ENCODE measurements around the gene RIT1. TPM values are rescaled to one million over a fixed set of nuclear protein-coding genes. Genes with fewer than 3 reads are reported as not detected.

The RIT1 gene
- total and polyA plus RNA-seq, 2 of the 8 experiments (the other 6 are each of a cell fraction or from before 2014, with no cell fraction given), result 25.3 to 26.8 TPM

GRCh38 chr1:155882766-155883165 is 28.4 kb downstream of the RIT1 start:
- no peak overlapping the region for H2BK12ac ChIP-seq (ENCODE audit: low read depth, low read length)
- H2AFZ ChIP-seq (ENCODE audit: low read length), result no peak overlapping the region
- H2BK15ac ChIP-seq (ENCODE audit: low read length), result no peak overlapping the region
- no peaks in the 10 kb centered on the region for H3K36me3 ChIP-seq (ENCODE audit: control insufficient read depth in 2 of 4, insufficient read depth in 4 of 4, low read length in 3 of 4)
- ChIA-PET CTCF (ENCODE audit: partially characterized antibody) (interaction anchor here (0.6 to 1.3 kb wide), 5 partner anchors 15 to 533 kb away, joined by 3 to 5 read pairs (median 3); no protein-coding TSS in a partner anchor), POLR2A (ENCODE audit: partially characterized antibody) (interaction anchor here (0.6 to 2.5 kb wide), 4 partner anchors 10 to 299 kb away, joined by 3 to 10 read pairs (median 4); no protein-coding TSS in a partner anchor)
- H4K8ac ChIP-seq (ENCODE audit: extremely low read depth, insufficient read depth, low read length), result no peak overlapping the region
- no peak overlapping the region for H3K23ac ChIP-seq (ENCODE audit: insufficient read length)
- H2AK5ac ChIP-seq (ENCODE audit: low read depth, low read length), result no peak overlapping the region
- H3K18ac ChIP-seq (ENCODE audit: extremely low read depth, low read length), result no peak overlapping the region
- no peak overlapping the region for H3K4ac ChIP-seq (replicated peaks; ENCODE audit: insufficient read length, low read depth, low read length)
- no peak overlapping the region for H3K9ac ChIP-seq (replicated peaks in 1 of 4; ENCODE audit: extremely low read depth in 1 of 4, low read depth in 3 of 4, low read length in 3 of 4)
- H3K27me3 ChIP-seq (replicated peaks in 1 of 4; ENCODE audit: control insufficient read depth in 3 of 4, extremely low read depth in 1 of 4, insufficient read depth in 3 of 4, low read length in 3 of 4), result no peaks in the 10 kb centered on the region
- H3K23me2 ChIP-seq (ENCODE audit: low read depth, low read length), result no peaks in the 10 kb centered on the region
- H4K91ac ChIP-seq (replicated peaks; ENCODE audit: insufficient read length, low read length), result no peak overlapping the region
- H3K14ac ChIP-seq (ENCODE audit: insufficient read length), result no peak overlapping the region
- 0 out of 7 replicates have a peak, but pooled peaks cover 0 to 3% (median 0%) of the 10 kb centered on the region in 4 experiments for H3K4me1 ChIP-seq (replicated peaks in 1 of 4; ENCODE audit: control insufficient read depth in 3 of 4, insufficient read depth in 4 of 4, low read length in 3 of 4)
- H4K5ac ChIP-seq (ENCODE audit: insufficient read length, low read depth, low read length), result no peak overlapping the region
- DNase-seq (ENCODE audit: low read depth in 1 of 2, low spot score in 2 of 2), result no peak
- 80% methylated on average over 2 of the region's 2 CpGs; no CpG with 5 or more reads in 1 of the 2 experiments for WGBS, 2 experiments (ENCODE audit: extremely low coverage in 1 of 2, insufficient coverage in 1 of 2, insufficient read length in 1 of 2, insufficient replicate concordance in 2 of 2, low coverage in 1 of 2, low lambda C conversion rate in 2 of 2, missing lambda C conversion rate in 1 of 2)
- no peak for FAIRE-seq
- no peak overlapping the region for H3K4me2 ChIP-seq (ENCODE audit: insufficient read depth in 1 of 2, low read depth in 2 of 2, low read length in 2 of 2)
- H3K27ac ChIP-seq (ENCODE audit: low read depth, low read length), result no peak overlapping the region
- no peak overlapping the region for H3K4me3 ChIP-seq (ENCODE audit: extremely low read depth in 1 of 4, insufficient read depth in 2 of 4, low read depth in 3 of 4, low read length in 4 of 4)
- H3K9me3 ChIP-seq (ENCODE audit: insufficient read depth in 2 of 2, low read depth in 1 of 2, low read length in 1 of 2), result no peaks in the 10 kb centered on the region
- no peak for TF ChIP-seq JUN (IDR thresholded peaks at IDR 0.05; ENCODE audit: low read depth, low read length)
- no peak for TF ChIP-seq RNF2 (IDR thresholded peaks at IDR 0.05; ENCODE audit: borderline replicate concordance, low read depth, low read length, missing control alignments, poor library complexity, severe bottlenecking)
- no peak for TF ChIP-seq NRF1 (IDR thresholded peaks at IDR 0.05; ENCODE audit: low read depth, low read length)
- no peak for TF ChIP-seq KDM1A (IDR thresholded peaks at IDR 0.05; ENCODE audit: borderline replicate concordance, low read length)
- TF ChIP-seq KDM4A (IDR thresholded peaks at IDR 0.05; ENCODE audit: low read depth, low read length, severe bottlenecking), result no peak
- TF ChIP-seq HDAC2 (IDR thresholded peaks at IDR 0.05; ENCODE audit: borderline replicate concordance in 1 of 2, low read depth in 2 of 2, low read length in 2 of 2), result no peak
- TF ChIP-seq EP300 (IDR thresholded peaks at IDR 0.05; ENCODE audit: borderline replicate concordance in 1 of 2, low read depth in 2 of 2, low read length in 2 of 2), result no peak
- TF ChIP-seq ATF3 (IDR thresholded peaks at IDR 0.05; ENCODE audit: insufficient read depth, low read depth, low read length), result no peak
- no peak for TF ChIP-seq FOSL1 (IDR thresholded peaks at IDR 0.05; ENCODE audit: insufficient read depth, low read depth, low read length)
- no peak for TF ChIP-seq YY1 (IDR thresholded peaks at IDR 0.05; ENCODE audit: low read depth, low read length)
- TF ChIP-seq EZH2 (IDR thresholded peaks at IDR 0.05; ENCODE audit: low read depth, low read length, severe bottlenecking), result no peak
- no peak for TF ChIP-seq POU5F1 (IDR thresholded peaks at IDR 0.05; ENCODE audit: low read depth, low read length)
- no peak overlapping the region for H3K56ac ChIP-seq (replicated peaks; ENCODE audit: insufficient read length, low read depth, low read length)
- H2BK5ac ChIP-seq (ENCODE audit: low read depth, low read length), result no peak overlapping the region
- no peaks in the 10 kb centered on the region for H3K79me1 ChIP-seq (ENCODE audit: low read depth, low read length)
- H3K79me2 ChIP-seq (ENCODE audit: control insufficient read depth in 1 of 2, insufficient read depth in 2 of 2, low read length in 2 of 2), result no peaks in the 10 kb centered on the region
- no peak overlapping the region for H2BK20ac ChIP-seq (ENCODE audit: low read length)
- no peaks in the 10 kb centered on the region for H4K20me1 ChIP-seq (replicated peaks in 1 of 2; ENCODE audit: control insufficient read depth in 1 of 2, insufficient read depth in 2 of 2, low read length in 2 of 2)
- H2BK120ac ChIP-seq (replicated peaks; ENCODE audit: low read depth, low read length), result no peak overlapping the region
